ELF-1 (cell line): ENCODE results near the gene CDH11.

ENCODE experiments used
- DNase-seq: peaks from one replicate; pipeline ENCODE4 v3.0.0-alpha.2; 2016; ENCODE audit warnings: low read depth, low spot score

Gene CDH11, protein sequence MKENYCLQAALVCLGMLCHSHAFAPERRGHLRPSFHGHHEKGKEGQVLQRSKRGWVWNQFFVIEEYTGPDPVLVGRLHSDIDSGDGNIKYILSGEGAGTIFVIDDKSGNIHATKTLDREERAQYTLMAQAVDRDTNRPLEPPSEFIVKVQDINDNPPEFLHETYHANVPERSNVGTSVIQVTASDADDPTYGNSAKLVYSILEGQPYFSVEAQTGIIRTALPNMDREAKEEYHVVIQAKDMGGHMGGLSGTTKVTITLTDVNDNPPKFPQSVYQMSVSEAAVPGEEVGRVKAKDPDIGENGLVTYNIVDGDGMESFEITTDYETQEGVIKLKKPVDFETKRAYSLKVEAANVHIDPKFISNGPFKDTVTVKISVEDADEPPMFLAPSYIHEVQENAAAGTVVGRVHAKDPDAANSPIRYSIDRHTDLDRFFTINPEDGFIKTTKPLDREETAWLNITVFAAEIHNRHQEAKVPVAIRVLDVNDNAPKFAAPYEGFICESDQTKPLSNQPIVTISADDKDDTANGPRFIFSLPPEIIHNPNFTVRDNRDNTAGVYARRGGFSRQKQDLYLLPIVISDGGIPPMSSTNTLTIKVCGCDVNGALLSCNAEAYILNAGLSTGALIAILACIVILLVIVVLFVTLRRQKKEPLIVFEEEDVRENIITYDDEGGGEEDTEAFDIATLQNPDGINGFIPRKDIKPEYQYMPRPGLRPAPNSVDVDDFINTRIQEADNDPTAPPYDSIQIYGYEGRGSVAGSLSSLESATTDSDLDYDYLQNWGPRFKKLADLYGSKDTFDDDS

DNA sequence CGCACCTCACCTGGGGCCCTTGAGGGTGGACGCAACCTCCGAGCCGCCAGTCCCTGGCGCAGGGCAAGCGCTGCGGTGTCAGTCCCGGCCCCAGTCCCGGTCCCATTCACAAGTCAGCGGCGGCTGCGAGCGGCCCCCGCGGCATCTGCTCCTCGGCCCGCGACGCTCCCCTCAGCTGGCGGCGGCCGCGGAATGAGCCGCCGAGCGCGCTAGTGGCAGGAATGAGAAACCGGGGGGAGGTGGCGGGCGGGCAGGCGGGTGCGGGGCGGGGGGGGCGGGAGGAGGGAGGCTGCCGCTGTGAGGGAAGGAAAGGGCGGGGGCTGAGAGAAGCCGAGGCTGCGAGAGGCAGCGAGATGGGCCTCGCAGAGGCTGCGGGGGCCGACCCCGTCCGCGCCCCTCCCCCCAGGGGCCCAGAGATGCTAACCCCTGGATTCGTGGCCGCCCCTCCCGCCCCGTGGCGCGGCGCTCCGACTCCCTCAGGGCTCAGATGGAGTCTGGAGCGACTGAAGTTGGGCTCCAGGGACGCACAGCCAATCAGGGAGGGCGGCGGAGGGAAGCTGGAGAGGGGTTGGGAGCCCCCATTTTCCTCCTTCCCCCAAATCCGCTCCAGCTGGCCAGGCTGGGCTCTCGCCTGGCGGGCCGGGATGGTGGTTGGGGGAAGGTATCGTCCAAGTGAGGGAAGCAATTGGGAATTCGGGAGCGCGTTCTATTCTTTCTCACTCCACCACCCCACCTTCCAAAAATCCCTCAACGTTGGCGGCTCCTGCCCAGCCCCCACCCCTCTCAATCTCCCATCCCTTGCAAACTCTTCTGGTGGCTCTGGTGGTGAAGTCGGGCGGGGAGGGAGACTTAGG is at the start of gene CDH11:
CDH11 (minus strand) TSS at position 194 of the 854 bp plus-strand sequence. CDS start 117,194 bp downstream, outside the sequence.
- DNase-seq: peak; percentile 67

DNA sequence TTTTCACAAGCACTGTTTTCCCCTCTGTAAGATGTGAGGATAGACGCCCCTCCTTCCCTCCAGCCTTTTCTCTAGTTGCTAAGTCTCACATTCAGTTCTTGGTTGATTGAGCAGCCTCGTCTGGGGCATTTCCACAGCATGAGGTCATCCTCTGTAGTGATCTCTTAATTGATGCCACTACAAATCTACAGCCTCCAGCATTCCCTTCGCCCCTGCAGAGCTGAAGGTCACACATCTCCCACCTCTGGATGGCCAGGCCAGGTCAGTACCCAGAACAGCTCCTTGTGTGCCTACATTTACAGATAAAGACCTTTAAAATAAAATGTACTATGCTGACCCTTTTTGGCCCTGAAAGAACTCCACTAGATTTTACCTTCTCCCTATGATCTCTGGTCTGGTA is 32.5 kb upstream of the CDH11 start:
- DNase-seq: peak; percentile 88

DNA sequence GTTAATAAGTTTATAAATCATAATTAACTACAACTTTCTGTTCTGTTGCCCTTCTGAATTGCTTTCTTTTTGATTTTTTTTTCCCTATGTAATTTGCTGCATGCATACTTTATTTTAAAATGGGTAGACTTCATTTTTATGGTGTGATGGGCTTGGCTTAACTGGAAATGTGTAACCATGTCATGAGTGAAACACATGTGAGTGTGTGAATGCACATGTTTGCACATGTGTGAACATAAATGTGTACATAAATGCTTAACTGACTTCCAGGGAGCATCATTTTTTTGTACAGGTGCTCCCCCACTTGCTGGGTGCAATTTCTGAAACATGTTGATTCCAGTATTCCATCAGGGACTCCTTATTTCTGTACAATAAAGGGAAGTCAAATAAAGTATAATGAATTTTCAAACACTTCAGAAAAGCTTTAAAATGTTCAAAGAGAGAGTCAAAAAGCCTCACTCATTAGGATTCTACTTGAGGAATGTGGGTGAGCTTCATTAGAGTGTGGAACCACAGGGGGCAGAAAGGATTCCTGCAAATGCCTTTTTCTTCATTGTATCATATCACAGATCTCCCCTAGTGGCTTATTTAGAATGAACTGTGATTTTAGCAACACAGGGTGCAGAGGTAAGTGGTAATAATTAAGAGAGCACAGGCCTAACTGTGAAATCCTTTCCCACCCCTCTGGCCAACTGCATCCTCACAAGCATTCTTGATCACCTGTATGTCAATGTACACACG is 31.7 kb upstream of the CDH11 start:
- no peak for DNase-seq

DNA sequence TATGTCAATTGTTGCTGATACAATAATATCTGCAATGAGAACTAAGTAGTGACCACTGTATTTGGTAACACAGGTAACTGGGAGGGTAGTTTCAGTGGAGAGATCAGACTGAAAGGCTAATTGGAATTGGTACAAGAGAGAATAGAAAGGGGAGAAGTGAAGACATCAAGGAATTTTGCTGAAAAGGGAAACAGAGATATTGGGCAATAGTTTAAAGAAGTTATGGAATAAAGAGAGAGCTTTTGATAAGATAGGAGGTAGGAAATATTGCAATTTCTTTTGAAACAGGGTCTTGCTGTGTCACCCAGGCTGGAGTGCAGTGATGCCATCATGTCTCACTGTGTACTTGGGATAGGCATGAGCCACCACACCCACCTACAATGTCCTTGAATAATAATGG is 26.9 kb upstream of the CDH11 start:
- DNase-seq: no peak

DNA sequence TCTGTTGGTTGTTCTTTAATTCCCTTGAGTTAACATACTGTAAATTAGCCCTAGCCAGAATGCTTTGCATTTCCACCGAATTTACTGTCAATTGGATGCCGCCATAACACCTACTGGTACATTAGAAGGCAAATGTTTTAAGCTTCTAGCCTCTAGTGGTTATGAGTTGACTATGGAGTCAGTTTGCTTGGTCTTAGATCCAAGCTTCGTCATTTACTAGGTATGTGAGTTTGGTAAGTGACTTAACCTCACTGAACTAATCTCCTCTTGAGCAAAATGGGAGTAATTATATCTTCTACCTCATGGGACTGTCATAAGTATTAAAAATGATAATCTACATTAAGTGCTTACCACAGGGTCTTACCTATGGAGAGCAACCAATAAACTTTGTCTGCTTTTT is 20.4 kb upstream of the CDH11 start:
- DNase-seq: no peak

DNA sequence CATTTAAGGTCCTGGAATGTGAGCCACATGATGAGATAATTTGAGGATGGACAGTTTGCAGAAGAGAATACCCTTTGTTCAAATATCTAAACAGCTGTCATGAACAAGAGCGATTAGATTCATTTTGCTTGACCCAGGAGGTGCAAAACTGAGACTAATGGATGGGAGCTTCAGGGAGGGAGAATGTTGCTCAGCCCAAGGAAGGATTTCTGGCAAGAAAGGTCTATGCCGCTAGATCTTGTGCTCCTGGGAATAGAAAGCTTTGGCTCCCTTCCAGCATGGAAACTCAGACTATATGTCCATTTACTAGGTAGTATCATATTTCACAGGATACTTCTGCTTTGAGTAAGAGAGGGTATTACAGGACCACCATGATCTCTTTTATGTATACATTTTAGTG is 14.8 kb upstream of the CDH11 start:
- no peak for DNase-seq

DNA sequence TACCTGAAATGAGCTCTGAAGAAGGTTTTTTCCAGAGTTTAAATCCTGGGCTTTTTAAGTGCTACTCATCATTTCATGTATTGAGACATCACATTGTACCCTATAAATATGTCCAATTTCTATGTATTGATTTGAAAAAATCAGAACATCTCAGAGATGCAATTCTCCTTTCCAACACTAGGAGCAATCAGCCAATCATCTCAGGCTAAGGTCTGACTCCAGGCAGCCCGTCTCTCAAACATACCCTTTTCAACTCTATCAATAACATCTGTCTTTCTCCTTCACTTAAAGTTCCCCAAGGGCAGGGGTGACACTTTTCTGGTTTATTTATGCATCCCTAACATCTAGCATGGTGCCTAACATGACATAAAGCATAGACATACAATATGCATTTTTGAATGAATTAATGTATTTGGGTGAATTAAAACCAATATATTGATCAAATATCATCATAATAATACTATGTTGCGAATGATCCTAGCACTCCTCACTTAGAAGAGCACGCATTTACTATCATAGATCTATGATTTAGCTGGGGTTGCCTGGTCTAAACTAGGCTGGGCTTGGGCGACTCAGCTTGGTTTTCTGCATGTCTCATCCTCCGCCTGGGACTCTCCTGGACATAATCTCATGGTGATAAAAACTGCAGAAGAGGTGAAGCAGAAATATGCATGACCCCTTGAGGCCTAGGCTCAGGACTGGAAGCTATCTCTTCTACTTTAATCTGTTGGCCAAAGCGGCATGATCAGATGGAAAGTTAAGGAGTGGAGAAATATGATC is 5.2 kb upstream of the CDH11 start:
- DNase-seq: peak; percentile 13

DNA sequence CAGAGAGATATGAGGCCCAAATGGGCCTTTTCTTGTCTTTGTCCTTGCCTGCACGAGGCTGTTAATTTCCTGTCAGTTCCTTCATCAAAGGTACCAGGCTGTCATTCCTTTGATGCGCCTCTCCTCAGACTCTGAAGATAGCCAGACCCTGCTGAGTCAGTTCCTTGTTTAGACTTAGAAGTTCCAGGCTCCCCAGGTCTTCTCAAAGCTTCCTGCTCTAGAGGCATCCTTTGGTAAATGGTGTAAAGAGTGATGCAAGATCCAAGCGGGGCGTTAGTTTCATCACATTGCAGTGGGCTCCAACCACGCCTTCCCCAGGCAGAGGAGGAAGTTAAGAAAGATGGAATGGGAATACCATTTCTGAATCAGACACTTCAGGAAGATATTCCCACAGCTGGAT is 4.0 kb upstream of the CDH11 start:
- DNase-seq: peak; percentile 86

DNA sequence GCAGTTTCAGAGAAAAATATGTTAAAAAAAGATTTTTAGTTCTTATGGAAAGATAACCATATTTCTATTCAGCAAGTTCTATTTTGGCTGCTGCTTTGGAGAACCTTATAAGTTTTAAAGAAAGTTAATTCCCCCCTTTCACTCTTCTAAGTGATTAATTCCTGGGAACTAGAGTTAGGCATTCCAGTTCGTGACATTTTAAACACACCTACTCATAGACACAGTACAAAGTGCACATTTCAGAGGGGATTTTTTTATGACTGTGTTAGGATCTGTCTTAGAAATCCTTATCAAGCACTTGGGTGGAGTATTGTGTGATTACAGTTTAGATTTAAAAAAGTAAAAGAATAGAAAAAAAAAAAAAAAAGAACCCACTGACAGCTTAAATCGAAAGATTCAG is 3.5 kb upstream of the CDH11 start:
- DNase-seq: no peak

DNA sequence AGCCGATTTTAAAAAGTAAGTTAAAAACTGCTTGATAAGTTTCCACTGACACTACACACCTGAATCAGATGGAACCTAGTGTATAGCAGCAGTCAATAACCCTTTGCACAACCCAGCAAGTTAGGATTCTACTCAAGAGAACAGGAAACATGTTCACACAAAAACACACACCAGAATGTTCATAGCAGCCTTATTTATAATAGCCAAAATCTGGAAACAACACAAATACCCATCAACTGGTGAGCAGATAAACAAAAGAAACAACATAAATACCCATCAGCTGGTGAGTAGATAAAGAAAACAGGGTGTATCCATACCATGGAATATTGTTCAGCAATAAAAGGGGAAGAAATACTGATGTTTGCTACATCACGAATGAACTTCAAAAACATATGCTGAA is 2.7 kb upstream of the CDH11 start:
- DNase-seq: no peak

DNA sequence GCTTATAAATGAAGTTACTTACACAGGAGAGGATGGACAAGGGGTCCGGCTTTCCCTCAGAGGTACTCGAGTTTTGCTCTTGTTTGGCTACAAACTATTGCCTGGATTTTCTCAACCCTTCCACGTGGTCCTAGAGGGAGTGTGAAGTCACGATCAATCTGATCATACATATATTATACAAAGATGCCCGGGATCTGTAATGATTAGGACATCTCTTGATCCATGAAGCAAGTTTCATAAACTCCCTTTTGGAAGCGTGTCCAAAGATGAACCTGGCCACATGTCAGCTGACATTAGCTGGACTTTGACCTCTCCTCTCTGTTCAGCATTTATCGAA is 2.3 kb upstream of the CDH11 start:
- DNase-seq: no peak

DNA sequence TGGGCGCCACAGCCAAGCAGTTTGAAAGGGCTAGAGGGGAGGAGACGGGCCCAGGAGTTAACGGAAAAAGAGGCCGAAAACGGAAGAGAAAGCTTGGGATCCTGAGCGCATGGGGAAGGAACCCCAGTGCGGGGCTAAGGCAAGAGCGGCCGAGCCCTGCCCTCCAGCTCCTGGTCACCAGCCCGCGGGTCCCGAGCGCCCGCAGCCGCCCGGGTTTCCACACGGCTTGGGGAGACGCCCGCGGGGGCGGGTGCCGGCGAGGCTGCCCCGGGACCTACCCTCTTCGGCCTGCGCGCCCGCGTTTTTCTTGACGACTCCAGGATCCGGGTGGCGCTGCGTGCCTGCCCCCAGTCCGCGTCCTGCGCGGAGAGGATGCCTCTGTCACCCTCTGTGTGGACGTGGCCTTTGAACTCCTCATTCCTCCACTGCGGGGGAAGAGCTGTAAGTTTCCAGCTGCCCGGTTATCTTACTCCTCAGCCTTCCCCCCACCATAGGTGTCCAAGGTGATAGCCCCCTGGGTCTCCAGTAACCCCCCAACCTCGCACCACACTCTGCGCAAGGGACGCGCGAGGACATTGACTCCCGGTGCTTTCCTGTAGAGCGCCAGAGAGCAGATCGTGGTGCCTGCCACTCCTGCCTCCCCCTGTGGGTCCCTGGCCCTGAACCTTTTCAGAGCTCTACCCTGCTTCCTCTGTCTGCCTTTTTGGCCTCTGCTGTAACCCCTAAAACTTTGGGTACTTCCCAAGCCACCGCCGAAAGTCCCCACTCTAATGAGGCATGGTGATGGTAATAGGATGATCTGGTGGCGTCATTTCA is 1.7 kb upstream of the CDH11 start:
- no peak for DNase-seq

DNA sequence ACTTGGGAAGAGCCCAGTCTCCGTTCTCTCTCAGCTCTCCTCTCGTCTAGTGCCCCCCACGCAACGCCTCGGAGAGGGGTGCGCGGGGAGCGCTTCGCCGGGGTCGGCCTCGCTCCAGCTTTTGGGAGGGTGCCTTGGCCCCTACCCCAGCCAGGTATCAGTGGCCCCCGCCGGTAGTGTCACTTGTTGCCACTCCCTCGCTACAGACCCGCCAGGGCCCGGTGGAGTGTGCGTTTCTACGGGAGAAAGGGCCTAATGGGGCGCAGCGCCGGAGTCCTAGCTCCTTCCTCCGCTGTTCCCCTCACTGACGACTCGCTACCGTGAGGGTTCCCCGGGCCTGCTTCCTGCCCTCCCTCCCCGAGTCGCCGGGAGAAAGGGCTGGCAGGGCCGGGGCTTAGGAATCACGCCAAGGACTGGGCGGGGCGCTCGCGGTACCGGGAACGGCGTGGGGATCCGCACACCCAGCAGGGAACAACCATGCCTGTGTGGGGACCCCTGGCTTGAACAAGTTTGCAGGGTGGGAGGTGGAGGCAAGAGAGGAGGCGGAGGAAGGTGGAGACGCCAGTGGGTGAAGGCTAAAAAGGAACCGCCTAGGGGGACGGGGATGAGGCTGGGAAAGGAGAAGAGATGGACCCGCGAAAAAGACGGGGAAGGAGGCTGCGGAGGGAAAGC is 997 bp upstream of the CDH11 start:
- peak; percentile 32 for DNase-seq

DNA sequence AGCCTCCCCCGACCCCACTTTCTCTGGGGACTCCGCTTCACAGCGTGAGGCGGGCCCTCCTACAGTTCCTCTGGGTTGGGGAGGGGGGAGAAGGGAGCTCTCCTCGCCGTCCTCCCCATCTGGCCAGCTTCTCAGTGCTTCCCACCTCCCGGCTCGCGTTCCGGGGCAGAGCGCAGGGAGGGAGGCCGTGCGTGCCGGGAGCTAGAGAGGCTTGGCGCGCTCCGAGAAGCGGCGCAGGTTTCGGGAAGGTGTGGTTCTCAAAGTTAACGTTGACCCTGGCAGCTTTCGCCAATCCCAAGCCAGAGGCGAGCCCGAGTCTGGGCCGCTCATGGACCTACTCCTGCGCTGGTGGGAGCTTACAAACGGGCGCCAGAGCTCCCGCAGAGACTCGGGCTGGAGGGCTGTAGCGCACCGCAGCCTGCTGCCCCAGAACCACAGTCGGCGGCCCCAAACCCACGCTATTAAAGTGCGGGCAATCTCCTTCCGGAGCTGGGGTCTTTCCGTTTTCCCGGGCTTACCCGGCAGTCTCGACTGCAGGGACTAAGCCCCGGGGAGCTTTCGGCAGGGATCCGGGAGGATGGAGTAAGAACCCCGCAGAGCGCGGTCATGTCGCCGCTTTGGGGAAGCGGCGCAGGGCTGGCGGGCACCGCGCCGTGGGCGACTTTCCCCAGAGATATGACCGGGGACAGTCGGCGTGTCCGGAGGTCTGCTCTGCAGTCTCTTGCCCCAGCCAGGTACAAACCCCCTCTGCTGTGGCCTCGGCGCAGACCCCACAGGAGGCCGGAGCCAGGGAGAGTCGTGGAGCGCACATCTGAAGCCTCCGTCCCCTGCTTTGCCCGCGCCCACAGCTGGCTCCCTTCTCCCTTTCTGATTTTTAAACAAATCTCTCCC is 787 bp downstream of the CDH11 start:
- peak; percentile 61 for DNase-seq

DNA sequence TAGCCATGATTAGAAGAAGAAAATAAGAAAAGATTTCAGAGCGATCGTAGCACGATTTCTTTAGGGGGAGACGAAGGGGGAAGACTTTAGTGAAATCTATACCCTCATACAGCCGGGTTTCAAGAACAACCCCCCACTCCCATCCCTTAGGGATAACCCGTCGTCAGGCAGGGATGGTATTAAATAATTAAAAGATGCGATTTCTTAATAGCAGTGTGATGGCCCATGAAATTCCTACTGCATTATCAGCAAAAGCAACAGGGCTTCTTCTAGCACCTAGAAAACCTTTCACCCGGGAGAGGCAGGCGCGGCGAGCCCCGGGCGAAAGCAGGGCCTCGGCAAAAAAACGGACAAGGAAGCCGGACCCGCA is 1.4 kb downstream of the CDH11 start:
- DNase-seq: peak; percentile 8

DNA sequence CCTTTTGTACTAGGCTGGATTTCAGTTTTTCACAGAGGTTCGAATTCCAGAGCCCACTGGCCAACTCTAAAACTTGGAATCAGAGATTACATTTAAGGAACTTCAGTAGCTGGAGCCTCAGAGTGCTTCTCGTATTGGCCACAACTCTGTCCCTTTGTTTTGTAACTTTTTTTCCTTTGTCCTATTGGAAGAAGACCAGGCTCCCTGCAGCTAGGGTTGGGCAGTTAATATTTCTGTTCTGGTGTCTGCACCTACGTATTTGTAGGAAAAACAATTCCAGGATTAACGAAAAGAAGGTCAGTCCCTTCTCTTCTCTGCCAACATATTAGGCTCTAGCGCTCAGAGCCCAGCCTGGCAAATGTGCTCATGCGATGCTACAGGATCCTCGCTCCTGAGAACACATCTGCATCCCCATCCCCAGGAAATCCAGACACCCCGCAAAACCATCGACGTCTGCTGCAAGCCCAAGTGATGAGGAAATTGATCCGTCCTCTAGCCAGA is 1.9 kb downstream of the CDH11 start:
- DNase-seq: peak; percentile 47

DNA sequence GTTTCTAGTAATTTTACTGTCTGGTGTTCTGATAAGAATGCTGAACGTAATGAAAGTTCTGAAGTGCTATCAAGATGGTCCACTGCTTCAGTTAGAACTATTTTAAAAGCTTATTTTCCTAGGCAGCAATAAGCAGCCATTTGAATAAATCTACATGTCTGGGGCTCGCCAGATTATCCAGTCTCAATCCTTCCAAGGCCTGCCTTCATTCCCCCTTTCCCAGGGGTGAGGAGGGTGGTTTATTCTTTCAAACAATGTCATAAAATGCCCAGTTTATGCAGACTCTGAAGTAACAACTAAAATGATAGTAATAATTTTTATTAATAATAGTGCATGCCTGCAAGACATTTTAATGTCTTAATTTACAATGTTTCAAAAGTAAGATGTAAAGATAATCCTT is 2.4 kb downstream of the CDH11 start:
- DNase-seq: no peak

DNA sequence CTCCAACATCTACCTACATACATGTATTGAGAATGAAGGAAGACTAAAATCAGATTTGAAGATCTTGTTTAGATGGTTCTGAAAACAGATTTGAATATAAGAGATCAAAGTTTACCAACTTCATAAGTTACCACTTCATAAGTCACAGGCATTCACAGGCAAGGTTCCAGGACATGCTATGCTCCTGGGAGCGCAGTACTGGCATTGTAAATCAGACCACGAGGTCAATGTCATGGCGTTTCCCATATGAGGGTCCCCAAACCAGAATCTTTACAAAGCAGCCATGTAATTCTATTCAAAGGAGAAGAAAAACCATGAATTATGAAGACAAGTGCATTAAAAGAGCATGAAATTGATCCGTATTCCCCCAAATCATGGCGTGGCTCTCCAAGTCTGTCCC is 3.0 kb downstream of the CDH11 start:
- DNase-seq: no peak
